ENCODE results near the gene ST8SIA2. TPM values are rescaled to one million over a fixed set of nuclear protein-coding genes. Genes with fewer than 3 reads are reported as not detected.

The ST8SIA2 gene
- total RNA-seq, 2 experiments from 2014 or later = not detected

DNA sequence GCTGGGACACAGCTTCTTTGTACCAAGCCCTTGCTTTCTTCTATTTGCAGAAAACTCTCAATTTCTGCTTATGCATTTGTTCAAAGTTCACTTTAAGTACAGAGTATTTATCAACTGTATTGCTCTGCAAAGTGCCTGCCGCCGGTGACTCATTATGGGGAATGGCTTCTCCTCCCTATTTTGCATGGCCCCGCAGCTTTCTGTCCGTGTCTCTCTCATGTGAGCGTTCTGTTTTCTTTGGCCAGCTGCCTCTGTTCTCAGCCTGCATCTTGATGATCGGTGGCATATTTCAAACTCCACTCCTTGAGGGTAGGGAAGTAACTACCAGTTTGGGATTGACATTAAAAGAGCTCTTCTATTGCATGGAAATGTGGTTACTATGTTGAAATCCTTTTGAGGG is 28.6 kb upstream of the ST8SIA2 start:
- Histone ChIP-seq H3K27ac (ENCODE audit: low read depth in 1 of 2, low read length in 2 of 2) (no peak overlapping the region), H3K36me3 (ENCODE audit: insufficient read depth, low read length) (no peaks in the 10 kb centered on the region), H3K9me3 (ENCODE audit: control insufficient read depth in 1 of 2, insufficient read depth in 1 of 2, low read length in 2 of 2) (no peaks in the 10 kb centered on the region), H3K4me1 (ENCODE audit: insufficient read depth, low read length) (no peaks in the 10 kb centered on the region), H3K27me3 (ENCODE audit: control insufficient read depth in 1 of 2, insufficient read depth in 2 of 2, low read length in 2 of 2) (no peaks in the 10 kb centered on the region), H3K4me3 (ENCODE audit: low read length) (no peak overlapping the region)
- H3K4me3 Mint-ChIP-seq = no peak overlapping the region
- TF ChIP-seq, protein P1, sequence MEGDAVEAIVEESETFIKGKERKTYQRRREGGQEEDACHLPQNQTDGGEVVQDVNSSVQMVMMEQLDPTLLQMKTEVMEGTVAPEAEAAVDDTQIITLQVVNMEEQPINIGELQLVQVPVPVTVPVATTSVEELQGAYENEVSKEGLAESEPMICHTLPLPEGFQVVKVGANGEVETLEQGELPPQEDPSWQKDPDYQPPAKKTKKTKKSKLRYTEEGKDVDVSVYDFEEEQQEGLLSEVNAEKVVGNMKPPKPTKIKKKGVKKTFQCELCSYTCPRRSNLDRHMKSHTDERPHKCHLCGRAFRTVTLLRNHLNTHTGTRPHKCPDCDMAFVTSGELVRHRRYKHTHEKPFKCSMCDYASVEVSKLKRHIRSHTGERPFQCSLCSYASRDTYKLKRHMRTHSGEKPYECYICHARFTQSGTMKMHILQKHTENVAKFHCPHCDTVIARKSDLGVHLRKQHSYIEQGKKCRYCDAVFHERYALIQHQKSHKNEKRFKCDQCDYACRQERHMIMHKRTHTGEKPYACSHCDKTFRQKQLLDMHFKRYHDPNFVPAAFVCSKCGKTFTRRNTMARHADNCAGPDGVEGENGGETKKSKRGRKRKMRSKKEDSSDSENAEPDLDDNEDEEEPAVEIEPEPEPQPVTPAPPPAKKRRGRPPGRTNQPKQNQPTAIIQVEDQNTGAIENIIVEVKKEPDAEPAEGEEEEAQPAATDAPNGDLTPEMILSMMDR (IDR thresholded peaks at IDR 0.05) = no peak
- H3K36me3 Mint-ChIP-seq (ENCODE audit: low read depth) = no peaks in the 10 kb centered on the region
- H3K9me3 Mint-ChIP-seq = peaks cover 3% of the 10 kb centered on the region
- ChIA-PET CTCF (no interaction called here), POLR2A (no interaction called here)
- ATAC-seq (ENCODE audit: poor library complexity) = no peak
- intact Hi-C loops (cut with DNase I, micrococcal nuclease) = no loop called here
- H3K4me1 Mint-ChIP-seq (ENCODE audit: low read depth) = no peaks in the 10 kb centered on the region
- DNase-seq = no peak
- peaks cover 22% of the 10 kb centered on the region for H3K27me3 Mint-ChIP-seq
- no peak overlapping the region for H3K27ac Mint-ChIP-seq

- no peaks in the 10 kb centered on the region for H3K4me1 Mint-ChIP-seq (ENCODE audit: low read depth)
- no peak overlapping the region for H3K27ac Mint-ChIP-seq
- no peaks in the 10 kb centered on the region for H3K27me3 ChIP-seq (ENCODE audit: control insufficient read depth in 1 of 2, insufficient read depth in 2 of 2, low read length in 2 of 2)
These were observed 27.8 kb upstream of the ST8SIA2 start for GRCh38 chr15:92365906-92366305.

DNA sequence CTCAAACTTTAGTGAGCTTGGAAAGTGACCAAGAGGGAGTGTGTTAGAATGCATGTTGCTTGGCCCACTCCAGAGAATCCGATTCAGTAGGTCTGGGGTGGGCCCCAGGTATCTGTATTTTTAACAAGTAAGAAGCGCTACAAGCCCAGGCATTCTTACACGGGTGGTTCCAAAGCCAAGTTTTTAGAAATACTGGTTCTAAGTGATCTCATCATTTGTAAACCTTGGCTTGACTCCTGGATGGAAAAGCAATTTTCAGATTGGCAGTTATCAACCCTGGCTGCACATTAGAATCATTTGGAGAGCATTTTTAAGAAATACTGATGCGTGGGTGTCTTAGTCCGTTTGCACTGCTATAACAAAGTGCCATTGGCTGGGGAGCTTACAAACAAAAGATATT is 27.3 kb upstream of the ST8SIA2 start:
- Mint-ChIP-seq H3K27me3 (peaks cover 22% of the 10 kb centered on the region), H3K4me1 (ENCODE audit: low read depth) (no peaks in the 10 kb centered on the region), H3K9me3 (peaks cover 3% of the 10 kb centered on the region), H3K4me3 (no peak overlapping the region), H3K27ac (no peak overlapping the region), H3K36me3 (ENCODE audit: low read depth) (no peaks in the 10 kb centered on the region)
- CTCF ChIA-PET = no interaction called here
- no peaks in the 10 kb centered on the region for H3K4me1 ChIP-seq (ENCODE audit: insufficient read depth, low read length)
- no peaks in the 10 kb centered on the region for H3K36me3 ChIP-seq (ENCODE audit: insufficient read depth, low read length)
- H3K9me3 ChIP-seq (ENCODE audit: control insufficient read depth in 1 of 2, insufficient read depth in 1 of 2, low read length in 2 of 2) = no peaks in the 10 kb centered on the region
- H3K4me3 ChIP-seq (ENCODE audit: low read length) = no peak overlapping the region
- no peak for ATAC-seq (ENCODE audit: poor library complexity)
- H3K27me3 ChIP-seq (ENCODE audit: control insufficient read depth in 1 of 2, insufficient read depth in 2 of 2, low read length in 2 of 2) = no peaks in the 10 kb centered on the region
- intact Hi-C loops (cut with DNase I, micrococcal nuclease) = no loop called here
- POLR2A ChIA-PET = no interaction called here
- no peak overlapping the region for H3K27ac ChIP-seq (ENCODE audit: low read depth in 1 of 2, low read length in 2 of 2)
- TF ChIP-seq, protein P1 (IDR thresholded peaks at IDR 0.05) = no peak
- DNase-seq = no peak

More at GRCh38 chr15:92365906-92366305, 27.8 kb upstream of the ST8SIA2 start:
- Mint-ChIP-seq H3K36me3 (ENCODE audit: low read depth) (no peaks in the 10 kb centered on the region), H3K27me3 (peaks cover 22% of the 10 kb centered on the region), H3K4me3 (no peak overlapping the region), H3K9me3 (peaks cover 3% of the 10 kb centered on the region)
- ATAC-seq (ENCODE audit: poor library complexity) (no peak), DNase-seq (no peak)
- TF ChIP-seq, protein P1 (IDR thresholded peaks at IDR 0.05) = no peak
- intact Hi-C loops (cut with DNase I, micrococcal nuclease) = no loop called here
- no peaks in the 10 kb centered on the region for H3K36me3 ChIP-seq (ENCODE audit: insufficient read depth, low read length)
- H3K27ac ChIP-seq (ENCODE audit: low read depth in 1 of 2, low read length in 2 of 2) = no peak overlapping the region
- CTCF ChIA-PET = no interaction called here
- no peaks in the 10 kb centered on the region for H3K4me1 ChIP-seq (ENCODE audit: insufficient read depth, low read length)
- POLR2A ChIA-PET = no interaction called here
- H3K4me3 ChIP-seq (ENCODE audit: low read length) = no peak overlapping the region
- H3K9me3 ChIP-seq (ENCODE audit: control insufficient read depth in 1 of 2, insufficient read depth in 1 of 2, low read length in 2 of 2) = no peaks in the 10 kb centered on the region

Measured in CD4-positive, alpha-beta T cell (primary cell).